Measurements from ENCODE around the gene PRODH. TPM values are rescaled to one million over a fixed set of nuclear protein-coding genes. Genes with fewer than 3 reads are reported as not detected.

PRODH gene
- total RNA-seq, 4 donors from 2014 or later = 3.5 to 14.2 (median 9.3) TPM

- H3K27me3 ChIP-seq = no peaks in the 10 kb centered on the region
- peaks cover 5 to 9% of the 10 kb centered on the region in 2 donors for H3K9me3 ChIP-seq
- no peak overlapping the region for H3K4me3 ChIP-seq
- DNase-seq = no peak
- H3K27ac ChIP-seq = no peak overlapping the region
- no peaks in the 10 kb centered on the region for H3K36me3 ChIP-seq
- 73% methylated on average over 6 of the region's 9 CpGs; no CpG with 5 or more reads in 1 of the 2 donors for WGBS, 2 donors (ENCODE audit: low coverage in 1 of 2)
- in situ Hi-C loops (cut with MboI; ENCODE audit: low pct_ligation_motif_present in 1 of 4, low pct_unique_long_range_greater_than_20kb in 1 of 4, low sequenced_read_pairs in 3 of 4) = loop anchor here in 1 of 4 donors (25.0 kb wide), 1 partner anchor 654 kb away; no protein-coding TSS in a partner anchor
- intact Hi-C loops (cut with DNase I; ENCODE audit: low total_unique reads) = no loop called here
- TF ChIP-seq CTCF (IDR thresholded peaks at IDR 0.05) (no peak), POLR2A (IDR thresholded peaks at IDR 0.05) (no peak), EP300 (IDR thresholded peaks at IDR 0.05; ENCODE audit: low read depth) (no peak), POLR2AphosphoS5 (IDR thresholded peaks at IDR 0.05) (no peak)
- H3K4me1 ChIP-seq = no peaks in the 10 kb centered on the region
Measured at GRCh38 chr22:18983120-18983651, 47.1 kb upstream of the PRODH start.

- TF ChIP-seq POLR2AphosphoS5 (IDR thresholded peaks at IDR 0.05) (no peak), EP300 (IDR thresholded peaks at IDR 0.05; ENCODE audit: low read depth) (no peak), CTCF (IDR thresholded peaks at IDR 0.05) (no peak), POLR2A (IDR thresholded peaks at IDR 0.05) (no peak)
- no peak overlapping the region for H3K27ac ChIP-seq
- H3K4me1 ChIP-seq = no peaks in the 10 kb centered on the region
- H3K27me3 ChIP-seq = no peaks in the 10 kb centered on the region
- no peaks in the 10 kb centered on the region for H3K36me3 ChIP-seq
- intact Hi-C loops (cut with DNase I; ENCODE audit: low total_unique reads) (no loop called here), in situ Hi-C loops (cut with MboI; ENCODE audit: low pct_ligation_motif_present in 1 of 4, low pct_unique_long_range_greater_than_20kb in 1 of 4, low sequenced_read_pairs in 3 of 4) (loop anchor here in 1 of 4 donors (25.0 kb wide), 1 partner anchor 656 kb away; no protein-coding TSS in a partner anchor)
- no peak overlapping the region for H3K4me3 ChIP-seq
- peaks cover 5 to 9% of the 10 kb centered on the region in 2 donors for H3K9me3 ChIP-seq
- DNase-seq = no peak
Measured at GRCh38 chr22:18980829-18981228, 44.7 kb upstream of the PRODH start.

- Histone ChIP-seq H3K4me3 (no peak overlapping the region), H3K4me1 (no peaks in the 10 kb centered on the region), H3K36me3 (no peaks in the 10 kb centered on the region), H3K27ac (no peak overlapping the region), H3K9me3 (peaks cover 5 to 9% of the 10 kb centered on the region in 2 donors), H3K27me3 (no peaks in the 10 kb centered on the region)
- no peak for DNase-seq
- WGBS, 2 donors (ENCODE audit: low coverage in 1 of 2) = 94 to 100% methylated on average over 1 of the region's 1 CpG
- in situ Hi-C loops (cut with MboI; ENCODE audit: low pct_ligation_motif_present in 1 of 4, low pct_unique_long_range_greater_than_20kb in 1 of 4, low sequenced_read_pairs in 3 of 4) (loop anchor here in 1 of 4 donors (25.0 kb wide), 1 partner anchor 657 kb away; no protein-coding TSS in a partner anchor), intact Hi-C loops (cut with DNase I; ENCODE audit: low total_unique reads) (no loop called here)
- TF ChIP-seq POLR2AphosphoS5 (IDR thresholded peaks at IDR 0.05) = no peak
- TF ChIP-seq CTCF (IDR thresholded peaks at IDR 0.05) = no peak
Measured at GRCh38 chr22:18979957-18980356, 43.9 kb upstream of the PRODH start.

GRCh38 chr22:18978506-18978905 is 42.4 kb upstream of the PRODH start:
- Histone ChIP-seq H3K27ac (no peak overlapping the region), H3K9me3 (peaks cover 5 to 9% of the 10 kb centered on the region in 2 donors), H3K36me3 (no peaks in the 10 kb centered on the region), H3K4me3 (no peak overlapping the region), H3K4me1 (no peaks in the 10 kb centered on the region), H3K27me3 (no peaks in the 10 kb centered on the region)
- 73% methylated on average over 9 of the region's 9 CpGs; no CpG with 5 or more reads in 1 of the 2 donors for WGBS, 2 donors (ENCODE audit: low coverage in 1 of 2)
- no peak for DNase-seq
- TF ChIP-seq POLR2A (IDR thresholded peaks at IDR 0.05) = no peak
- TF ChIP-seq CTCF (IDR thresholded peaks at IDR 0.05) = no peak
- TF ChIP-seq EP300 (IDR thresholded peaks at IDR 0.05; ENCODE audit: low read depth) = no peak
- TF ChIP-seq POLR2AphosphoS5 (IDR thresholded peaks at IDR 0.05) = no peak
- intact Hi-C loops (cut with DNase I; ENCODE audit: low total_unique reads) (no loop called here), in situ Hi-C loops (cut with MboI; ENCODE audit: low pct_ligation_motif_present in 1 of 4, low pct_unique_long_range_greater_than_20kb in 1 of 4, low sequenced_read_pairs in 3 of 4) (loop anchor here in 1 of 4 donors (25.0 kb wide), 1 partner anchor 659 kb away; no protein-coding TSS in a partner anchor)

Data from transverse colon (tissue), 4 donors.